Myocyte (in vitro differentiated cells): Measurements from ENCODE around the gene SPHKAP. TPM values are rescaled to one million over a fixed set of nuclear protein-coding genes. Genes with fewer than 3 reads are reported as not detected.
"Not testable (repeated sequence)": the region's sequence is repeated elsewhere in the genome, so short reads cannot be mapped to it uniquely, and the experiment has no call there.

Source experiments
- DNase-seq: peaks from one replicate; pipeline ENCODE4 v3.0.0-alpha.2; 2012; ENCODE audit warnings: low read depth
- polyA plus RNA-seq: library from polyadenylated mRNA; unstranded; fragments of >200 nt; gene quantifications from one replicate; pipeline ENCODE4 v1.2.1, GENCODE V29; 2012; ENCODE audit warnings: missing spikeins
- total RNA-seq: library from RNA; depleted of rRNA; stranded (reverse); fragments of >200 nt; gene quantifications from 2 replicates; pipeline ENCODE4 v1.2.3, GENCODE V29; 2014

SPHKAP gene, protein sequence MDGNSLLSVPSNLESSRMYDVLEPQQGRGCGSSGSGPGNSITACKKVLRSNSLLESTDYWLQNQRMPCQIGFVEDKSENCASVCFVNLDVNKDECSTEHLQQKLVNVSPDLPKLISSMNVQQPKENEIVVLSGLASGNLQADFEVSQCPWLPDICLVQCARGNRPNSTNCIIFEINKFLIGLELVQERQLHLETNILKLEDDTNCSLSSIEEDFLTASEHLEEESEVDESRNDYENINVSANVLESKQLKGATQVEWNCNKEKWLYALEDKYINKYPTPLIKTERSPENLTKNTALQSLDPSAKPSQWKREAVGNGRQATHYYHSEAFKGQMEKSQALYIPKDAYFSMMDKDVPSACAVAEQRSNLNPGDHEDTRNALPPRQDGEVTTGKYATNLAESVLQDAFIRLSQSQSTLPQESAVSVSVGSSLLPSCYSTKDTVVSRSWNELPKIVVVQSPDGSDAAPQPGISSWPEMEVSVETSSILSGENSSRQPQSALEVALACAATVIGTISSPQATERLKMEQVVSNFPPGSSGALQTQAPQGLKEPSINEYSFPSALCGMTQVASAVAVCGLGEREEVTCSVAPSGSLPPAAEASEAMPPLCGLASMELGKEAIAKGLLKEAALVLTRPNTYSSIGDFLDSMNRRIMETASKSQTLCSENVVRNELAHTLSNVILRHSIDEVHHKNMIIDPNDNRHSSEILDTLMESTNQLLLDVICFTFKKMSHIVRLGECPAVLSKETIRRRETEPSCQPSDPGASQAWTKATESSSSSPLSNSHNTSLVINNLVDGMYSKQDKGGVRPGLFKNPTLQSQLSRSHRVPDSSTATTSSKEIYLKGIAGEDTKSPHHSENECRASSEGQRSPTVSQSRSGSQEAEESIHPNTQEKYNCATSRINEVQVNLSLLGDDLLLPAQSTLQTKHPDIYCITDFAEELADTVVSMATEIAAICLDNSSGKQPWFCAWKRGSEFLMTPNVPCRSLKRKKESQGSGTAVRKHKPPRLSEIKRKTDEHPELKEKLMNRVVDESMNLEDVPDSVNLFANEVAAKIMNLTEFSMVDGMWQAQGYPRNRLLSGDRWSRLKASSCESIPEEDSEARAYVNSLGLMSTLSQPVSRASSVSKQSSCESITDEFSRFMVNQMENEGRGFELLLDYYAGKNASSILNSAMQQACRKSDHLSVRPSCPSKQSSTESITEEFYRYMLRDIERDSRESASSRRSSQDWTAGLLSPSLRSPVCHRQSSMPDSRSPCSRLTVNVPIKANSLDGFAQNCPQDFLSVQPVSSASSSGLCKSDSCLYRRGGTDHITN (N-terminal part only)
- total RNA-seq: not detected in 2 replicates
- not detected for polyA plus RNA-seq

DNA sequence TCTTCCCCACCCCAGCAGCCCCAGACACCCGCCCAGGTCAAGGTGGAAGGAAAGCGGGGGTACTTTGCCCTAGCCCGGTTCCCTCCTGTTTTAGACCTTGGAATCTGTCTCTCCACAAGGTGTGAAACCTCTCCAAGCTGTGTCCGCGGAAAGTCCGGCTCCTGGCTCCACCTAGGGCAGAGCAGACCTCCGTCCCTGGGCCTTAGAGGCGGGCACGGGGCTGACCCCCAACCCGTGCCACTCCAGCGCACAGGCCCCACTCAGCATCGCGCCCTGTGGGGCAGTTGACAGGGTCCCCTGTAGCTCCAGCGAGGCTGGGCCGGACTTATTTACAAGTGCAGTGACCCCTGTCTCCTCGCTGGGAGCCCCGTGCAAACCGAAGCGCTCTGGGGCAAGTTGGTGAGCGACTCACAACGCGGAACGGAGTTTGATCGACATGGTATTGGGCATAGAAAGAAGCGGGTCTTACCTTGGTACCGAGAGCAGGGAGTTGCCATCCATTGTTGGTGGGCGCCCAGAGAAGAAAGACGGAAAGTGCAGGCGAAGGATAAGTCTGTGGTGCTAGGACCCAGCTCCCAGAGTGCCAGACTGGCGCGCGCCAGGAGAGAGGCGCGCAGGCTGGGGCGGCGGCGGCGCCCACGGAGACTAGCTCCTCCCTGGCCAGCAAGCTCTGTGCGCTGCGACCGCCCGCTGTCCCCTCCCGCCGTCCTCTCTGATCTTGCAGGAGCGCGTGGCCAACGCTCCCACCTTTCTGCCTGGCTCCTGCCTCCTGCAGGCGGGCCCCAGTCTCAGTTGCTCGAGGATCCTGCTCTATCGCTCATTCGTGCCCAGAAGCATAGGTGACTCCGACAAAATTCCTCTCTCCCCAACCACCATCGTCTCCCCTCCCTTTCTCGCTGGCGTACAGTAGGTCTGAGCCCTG, at the start of gene SPHKAP:
Gene SPHKAP (minus strand): TSS at position 590 of the 922 bp plus-strand sequence. CDS start 89 bp downstream, at position 501.
- no peak for DNase-seq

DNA sequence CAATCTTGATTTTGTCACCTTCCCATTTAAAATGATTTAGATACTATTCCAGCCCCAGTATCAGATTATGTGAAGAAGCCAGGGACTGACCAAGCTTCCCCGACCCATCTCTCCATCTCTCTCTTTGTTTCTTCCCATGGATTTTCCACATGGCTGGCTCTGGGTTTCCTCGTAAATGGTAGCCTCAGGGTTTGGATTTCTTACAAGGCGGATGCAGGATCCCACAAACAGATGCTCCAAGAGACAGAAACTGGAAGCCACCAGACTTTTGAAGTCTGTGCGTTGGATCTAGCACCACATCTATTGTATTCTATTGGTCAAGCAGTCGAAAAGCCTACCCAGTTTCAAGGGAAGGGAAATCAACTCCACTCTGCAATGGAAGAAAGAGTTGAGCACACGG, 46.0 kb upstream of the SPHKAP start:
- DNase-seq: no peak

DNA sequence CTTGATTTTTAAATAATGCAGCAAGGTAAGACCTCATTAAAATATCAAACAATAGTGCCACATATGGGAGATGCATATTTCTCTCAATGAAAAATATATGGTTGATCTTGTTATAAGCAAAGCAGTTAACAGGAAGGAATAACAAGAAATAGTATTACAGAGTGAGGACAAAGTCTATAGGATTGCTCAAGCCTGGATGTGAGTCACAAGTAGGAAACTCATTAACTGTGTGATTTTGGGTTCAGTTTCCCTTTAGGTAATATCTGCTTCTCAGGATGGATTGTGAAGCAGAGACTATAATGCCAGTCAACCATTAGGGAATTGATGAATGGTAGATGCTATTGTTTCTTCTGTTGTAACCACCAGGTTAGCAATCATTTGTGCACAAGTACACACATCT, 42.9 kb upstream of the SPHKAP start:
- no peak for DNase-seq

DNA sequence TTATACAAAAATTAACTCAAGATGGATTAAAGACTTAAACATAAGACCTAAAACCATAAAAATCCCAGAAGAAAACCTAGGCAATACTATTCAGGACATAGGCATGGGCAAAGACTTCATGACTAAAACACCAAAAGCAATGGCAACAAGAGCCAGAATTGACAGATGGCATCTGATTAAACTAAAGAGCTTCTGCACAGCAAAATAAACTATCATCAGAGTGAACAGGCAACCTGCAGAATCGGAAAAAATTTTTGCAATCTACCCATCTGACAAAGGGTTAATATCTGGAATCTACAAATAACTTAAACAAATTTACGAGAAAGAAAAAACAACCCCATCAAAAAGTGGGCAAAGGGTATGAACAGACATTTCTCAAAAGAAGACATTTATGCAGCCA, 37.1 kb upstream of the SPHKAP start:
- not testable (repeated sequence) for DNase-seq

DNA sequence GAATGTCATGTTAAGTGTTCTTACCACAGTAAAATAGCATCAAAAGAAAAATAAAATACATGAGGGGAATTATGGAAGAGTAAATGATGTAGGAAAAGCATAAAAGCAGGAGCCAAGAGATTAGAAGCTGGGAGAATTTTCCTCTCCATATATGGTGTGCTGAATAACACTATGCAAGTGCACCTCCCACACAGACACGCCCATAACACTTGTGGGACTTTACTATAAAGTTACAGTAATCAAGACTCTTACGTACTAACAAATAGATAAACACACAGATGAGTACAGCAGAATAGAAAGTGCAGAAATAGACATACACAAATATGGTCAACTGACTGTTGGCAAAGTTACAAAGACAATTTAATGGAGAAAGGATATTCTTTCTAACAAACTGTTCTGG, 16.0 kb upstream of the SPHKAP start:
- DNase-seq: no peak

DNA sequence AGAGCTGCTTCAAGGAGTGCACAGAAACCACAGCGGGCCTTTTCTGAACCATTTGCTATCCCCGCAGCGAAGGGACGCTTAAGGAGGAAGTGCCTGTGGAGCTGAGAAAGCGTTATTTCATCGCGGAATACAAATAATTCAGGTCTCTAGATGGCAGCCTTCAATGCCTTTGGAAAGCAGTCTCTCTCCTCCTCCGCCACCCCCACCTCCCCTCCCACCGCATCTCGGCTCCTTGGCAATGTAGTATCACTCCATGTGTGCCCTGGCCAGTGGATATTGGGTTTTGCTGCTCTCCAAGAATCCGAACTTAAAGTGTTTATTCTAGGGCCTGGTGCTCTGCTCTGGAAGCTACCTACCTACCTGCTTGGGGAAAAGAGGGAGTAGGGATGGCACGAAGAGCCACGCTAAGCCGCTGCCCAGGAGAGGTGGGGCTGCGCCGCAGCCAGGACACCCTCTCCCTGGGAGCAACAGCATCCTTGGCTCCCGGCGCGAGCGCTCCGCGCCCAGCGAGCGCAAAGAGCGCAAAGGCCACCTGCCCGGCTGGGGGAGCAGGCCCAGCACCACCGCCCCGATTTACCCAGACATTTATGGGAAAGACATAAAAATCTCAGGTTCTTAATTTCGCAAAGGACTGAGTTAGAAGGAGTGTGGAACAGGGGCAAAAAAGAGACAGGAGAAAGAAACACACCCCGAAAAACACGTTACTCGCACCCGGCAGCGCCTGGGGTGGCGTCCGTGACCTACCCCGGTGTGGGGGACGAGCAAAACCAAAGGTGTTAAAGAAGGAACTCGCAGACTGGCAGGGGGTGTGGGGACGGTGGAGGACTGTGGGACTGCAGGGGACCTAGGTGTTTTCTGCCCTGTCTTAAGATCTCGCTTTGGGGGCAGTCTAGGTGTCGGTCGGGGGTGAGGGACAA, 1.0 kb downstream of the SPHKAP start:
- no peak for DNase-seq

DNA sequence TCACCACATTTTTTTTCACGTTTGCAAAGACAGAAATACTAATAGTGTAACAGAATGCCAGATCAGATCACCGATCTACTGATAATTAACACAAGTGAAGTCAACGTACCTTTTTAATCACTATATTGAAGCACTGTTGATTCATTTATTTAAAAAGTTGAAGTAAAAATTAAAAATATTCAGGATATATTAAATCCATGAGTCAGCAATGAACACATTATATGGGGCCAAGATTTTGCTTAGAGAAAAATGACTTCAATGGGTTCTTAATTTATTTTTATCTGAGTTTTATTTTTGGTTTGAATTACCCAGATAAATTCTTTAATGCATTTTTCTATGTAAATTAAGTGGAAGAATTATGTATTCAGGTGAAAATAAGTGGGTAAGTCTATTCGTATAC, 14.2 kb downstream of the SPHKAP start:
- no peak for DNase-seq

DNA sequence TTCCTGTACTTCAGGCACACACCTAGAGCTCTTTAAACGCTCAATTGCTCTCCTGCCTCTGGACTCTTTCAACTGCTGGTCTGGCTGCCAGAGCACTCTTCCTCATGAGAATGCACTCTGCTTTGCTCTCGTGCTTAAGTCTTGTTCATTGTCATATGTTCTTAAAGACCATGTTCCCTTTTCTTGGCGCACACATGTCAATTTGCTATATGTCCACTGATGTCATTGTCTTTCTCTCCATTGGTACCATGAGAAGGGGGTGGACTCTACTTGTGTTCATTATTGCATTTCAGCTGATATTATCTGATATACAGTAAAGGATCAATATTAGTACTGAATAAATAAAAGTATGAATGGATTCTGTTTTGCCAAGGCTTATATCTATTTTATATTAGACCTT, 16.8 kb downstream of the SPHKAP start:
- DNase-seq: no peak

DNA sequence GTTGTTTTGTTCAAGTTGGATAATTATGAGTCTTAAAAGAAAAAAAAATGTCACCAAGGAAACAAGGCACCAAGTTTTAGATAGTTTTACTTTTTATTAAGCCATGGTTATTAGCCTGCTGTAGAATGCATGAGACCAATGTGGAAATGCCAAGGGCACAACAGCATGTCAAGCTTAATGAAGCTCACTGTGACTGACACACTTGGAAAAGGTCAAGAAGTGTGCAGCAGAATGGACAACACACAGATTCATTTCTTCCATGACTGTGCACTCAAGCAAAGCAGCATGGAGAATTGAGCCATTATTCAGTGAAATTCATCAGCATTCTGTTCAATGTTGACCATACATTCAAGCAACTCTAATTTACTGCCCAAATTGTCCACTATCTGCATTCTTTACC, 23.6 kb downstream of the SPHKAP start:
- DNase-seq: no peak

DNA sequence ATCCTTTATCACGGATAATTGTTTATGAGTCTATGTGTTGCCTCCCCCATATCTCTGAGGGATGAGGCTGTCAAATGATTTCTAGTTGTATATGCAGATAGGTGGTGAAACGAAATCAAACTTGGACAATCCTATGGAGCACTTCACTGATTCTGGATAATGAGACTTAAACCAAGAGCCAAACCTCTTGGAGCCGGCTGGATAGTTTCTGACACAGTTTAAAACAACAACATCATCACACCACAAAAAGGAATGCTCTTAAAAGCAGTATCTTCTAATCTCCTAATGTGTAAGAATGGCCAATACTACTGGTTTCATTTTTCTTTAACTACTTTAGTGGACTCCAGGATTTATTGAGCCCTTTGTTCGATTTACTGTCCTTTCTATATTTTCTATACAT, 36.5 kb downstream of the SPHKAP start:
- no peak for DNase-seq

DNA sequence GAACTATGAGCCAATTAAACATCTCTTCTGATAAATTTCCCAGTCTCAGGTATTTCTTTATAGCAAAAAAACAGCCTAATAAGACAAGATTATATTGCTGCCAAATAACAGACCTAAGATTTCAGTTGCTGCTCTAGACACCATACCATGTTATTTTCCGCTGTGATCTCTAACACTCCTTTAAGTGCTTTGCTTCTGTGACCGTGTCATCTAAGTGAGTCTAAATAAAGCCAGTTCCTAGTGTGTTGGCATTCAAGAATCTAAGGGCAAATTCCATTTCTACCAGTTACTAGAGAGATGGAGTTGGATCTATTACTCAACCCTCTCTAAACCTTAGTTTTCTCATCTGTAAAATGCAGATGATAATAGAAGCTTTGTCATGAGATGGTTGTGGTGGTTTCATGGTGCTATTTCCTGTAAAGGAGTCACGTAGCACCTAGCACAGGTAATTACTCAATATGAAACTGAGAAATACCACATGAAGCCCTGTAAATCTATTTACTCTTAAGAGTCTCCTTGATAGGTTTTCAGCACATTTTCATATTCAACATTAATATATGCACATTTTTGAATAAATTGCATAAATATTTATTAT, 40.5 kb downstream of the SPHKAP start:
- no peak for DNase-seq

DNA sequence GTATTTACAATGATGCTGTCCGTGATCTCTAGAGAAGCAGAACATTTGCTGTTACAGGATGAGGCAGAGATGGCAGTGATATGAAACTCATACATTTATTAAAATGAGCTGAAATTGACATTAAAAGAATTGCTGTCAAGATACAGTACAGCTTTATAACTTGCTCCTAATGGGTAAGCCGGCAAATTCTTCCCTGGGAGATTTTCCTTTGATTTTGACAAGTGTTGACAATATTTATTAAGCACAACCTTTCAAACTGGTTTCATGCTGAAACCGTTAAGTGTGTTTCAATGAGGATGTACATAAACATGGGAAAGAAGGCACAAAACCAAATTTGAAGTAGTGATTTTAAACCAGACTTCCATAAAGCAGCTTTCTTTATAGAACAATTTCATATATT, 45.5 kb downstream of the SPHKAP start:
- DNase-seq: no peak

DNA sequence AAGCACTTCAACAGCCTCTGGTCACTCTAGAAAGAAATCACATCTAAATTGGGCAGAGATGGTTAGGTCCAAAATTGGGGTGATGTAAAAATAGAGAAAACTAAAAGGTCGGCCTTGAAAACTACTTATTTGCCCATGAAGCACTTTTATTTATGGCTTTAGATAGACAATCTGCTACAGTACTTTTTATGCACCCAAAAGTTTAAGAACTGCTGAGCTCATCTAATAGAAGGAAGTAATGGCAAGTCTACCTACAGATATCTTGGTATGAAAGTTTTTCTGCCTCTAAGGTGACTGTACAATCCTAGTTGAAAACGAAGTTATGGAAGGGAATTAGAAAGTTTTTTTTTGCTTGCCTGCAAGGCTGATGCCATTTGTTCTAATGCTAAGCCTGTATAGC, 46.2 kb downstream of the SPHKAP start:
- DNase-seq: no peak

DNA sequence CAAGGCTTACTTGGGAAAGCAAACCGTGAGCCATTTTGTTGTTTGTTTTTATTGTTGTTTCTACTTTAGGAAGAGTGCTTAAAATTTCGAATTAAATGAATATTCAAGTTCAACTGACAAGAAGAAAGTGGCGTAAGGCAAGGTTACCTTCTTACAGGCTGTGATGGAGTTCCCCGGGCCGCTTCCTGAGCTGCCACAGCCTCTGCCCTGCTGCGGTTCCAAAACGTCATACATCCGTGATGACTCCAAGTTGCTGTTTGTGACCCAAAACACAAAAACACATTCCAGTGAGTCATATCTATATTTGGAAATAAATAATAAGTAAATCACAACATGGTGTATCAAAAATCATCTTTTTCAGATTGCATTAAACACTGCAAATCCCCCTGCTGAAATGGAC, 49.7 kb downstream of the SPHKAP start:
- no peak for DNase-seq

DNA sequence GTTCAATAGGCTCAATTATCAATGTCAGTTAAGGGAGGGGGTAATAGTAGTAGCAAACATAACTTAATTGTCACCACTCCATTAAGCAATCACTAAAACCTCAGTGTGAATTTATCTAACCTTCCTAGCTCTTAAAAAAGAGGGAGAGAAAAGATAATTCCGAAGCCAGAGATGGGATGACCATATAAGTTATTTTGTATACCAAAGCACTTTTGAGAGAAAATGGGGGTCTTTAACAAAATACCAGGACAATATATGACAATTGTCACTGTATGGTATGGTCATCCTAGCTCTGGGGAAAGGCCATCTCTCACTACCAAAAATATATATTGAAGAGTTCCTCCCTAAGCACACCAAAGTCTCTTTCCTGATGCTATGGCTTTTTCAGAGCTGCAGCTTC, 55.1 kb downstream of the SPHKAP start:
- no peak for DNase-seq

DNA sequence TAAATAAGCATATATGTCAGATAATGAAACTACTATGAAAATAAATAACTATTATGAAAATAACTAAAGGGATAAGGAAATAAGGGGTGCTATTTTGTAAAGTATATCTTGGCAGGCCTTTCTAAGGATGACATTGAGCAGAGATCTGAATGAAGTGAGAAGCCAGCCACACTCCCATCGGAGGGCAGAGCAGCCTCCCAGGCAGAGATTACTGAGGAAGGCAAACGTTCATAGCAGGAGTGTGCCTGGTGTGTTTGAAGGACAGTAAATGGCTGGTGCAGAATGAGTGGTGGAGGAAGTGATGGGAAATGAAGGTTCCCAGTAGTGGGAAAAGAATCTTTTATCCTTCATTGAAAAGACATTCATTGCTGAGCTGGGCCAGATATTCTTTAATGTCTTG, 62.5 kb downstream of the SPHKAP start:
- DNase-seq: no peak

DNA sequence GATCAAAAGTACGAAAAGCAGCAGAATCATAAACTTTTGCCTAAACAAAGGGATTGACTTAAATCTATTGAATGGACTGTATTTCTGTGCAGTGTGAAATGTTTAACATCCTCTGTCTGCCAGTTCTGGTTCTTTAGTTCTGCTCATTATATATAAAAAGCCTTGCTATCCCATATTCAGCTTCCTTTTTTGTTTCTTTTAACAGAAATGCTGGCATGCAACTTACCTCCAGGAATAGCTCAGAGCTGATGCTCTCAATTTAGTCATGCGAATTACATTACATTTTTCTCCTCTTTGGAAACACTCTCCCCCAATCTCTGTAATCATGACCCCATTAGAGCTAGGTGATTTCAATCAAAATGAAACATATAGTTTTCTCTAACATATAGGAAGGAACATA, 73.6 kb downstream of the SPHKAP start:
- no peak for DNase-seq

DNA sequence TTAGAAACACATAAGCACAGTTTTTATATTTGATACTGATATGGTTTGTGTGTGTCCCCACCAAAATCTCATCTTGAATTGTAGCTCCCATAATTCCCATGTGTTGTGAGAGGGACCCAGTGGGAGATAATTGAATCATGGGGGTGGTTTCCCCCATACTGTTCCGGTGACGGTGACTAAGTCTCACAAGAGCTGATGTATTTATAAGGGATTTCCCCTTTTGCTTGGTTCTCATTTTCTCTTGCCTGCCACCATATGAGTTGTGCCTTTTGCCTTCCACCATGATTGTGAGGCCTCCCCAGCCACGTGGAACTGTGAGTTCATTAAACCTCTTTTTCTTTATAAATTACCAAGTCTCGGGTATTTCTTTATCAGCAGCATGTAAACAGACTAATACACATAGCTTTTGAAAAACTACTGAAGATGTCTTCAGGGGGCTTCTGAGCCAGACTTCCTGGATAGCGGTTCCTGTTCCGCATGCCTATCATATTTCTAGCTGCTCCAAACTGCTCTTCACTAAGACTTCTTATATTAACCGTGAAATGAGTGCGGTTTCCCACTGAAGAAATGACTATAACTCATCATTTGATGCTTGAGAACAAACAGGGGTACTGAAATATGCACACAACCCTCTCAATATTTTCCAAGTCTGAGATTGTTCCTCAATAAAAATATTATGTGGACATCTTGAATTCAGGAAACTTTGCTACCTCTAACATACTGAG, 75.8 kb downstream of the SPHKAP start:
- DNase-seq: no peak
